ENCODE results near the gene MEPE. TPM values are rescaled to one million over a fixed set of nuclear protein-coding genes. Genes with fewer than 3 reads are reported as not detected.
A peak's percentile ranks its signal among the peaks of the same experiment; 100 is the strongest.

MEPE gene
- total and polyA plus RNA-seq, 2 donors: not detected

DNA sequence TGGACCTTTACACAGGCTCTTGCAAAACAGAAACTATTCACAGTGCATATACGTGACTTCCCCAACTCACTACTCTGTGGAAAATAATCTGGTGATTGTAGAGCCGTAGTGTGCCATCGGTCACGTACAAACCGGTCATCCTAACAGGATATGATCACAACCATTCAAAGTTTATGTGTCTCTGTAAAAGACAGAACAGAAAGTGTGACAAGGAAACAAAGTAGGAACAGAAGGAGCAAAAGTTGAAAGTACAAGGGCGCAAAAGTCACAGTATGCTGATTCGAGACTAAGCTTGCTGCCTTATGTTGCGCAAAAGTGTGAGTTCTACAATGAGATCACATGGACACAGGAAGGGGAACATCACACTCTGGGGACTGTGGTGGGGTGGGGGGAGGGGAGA lies 18.6 kb downstream of the MEPE start:
- DNase-seq (ENCODE audit: extremely low spot score): no peak
- H3K4me1 ChIP-seq (ENCODE audit: insufficient read depth): no peaks in the 10 kb centered on the region
- WGBS: 74% methylated on average over 8 of the region's 8 CpGs
- H3K4me3 ChIP-seq (ENCODE audit: low read depth, low read length): no peak overlapping the region
- no peak overlapping the region for H3K27ac ChIP-seq (ENCODE audit: low read depth)
- H3K36me3 ChIP-seq (ENCODE audit: insufficient read depth): no peaks in the 10 kb centered on the region

DNA sequence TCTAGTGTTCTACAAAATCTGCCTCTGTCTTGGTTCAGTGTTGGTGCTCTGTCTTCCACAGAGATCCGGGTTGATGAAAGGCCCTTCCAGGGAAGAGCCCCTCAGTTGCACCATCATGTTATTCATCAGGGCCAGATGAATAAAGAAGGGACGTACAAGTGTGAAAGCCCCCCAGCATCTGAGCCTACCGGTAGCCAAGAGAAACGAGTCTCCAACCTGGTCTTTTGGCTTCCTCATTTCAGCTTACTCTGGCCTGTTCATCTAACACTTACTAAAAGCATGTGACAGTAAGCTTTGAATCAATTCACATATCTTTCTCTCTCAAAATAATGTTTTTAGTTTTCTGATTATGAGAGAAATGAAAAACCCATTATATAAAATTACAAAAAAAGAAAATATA lies 19.2 kb downstream of the MEPE start:
- no peak for DNase-seq (ENCODE audit: extremely low spot score)
- H3K36me3 ChIP-seq (ENCODE audit: insufficient read depth): no peaks in the 10 kb centered on the region
- no peak overlapping the region for H3K27ac ChIP-seq (ENCODE audit: low read depth)
- no peaks in the 10 kb centered on the region for H3K4me1 ChIP-seq (ENCODE audit: insufficient read depth)
- no peak overlapping the region for H3K4me3 ChIP-seq (ENCODE audit: low read depth, low read length)
- 92% methylated on average over 4 of the region's 4 CpGs for WGBS

DNA sequence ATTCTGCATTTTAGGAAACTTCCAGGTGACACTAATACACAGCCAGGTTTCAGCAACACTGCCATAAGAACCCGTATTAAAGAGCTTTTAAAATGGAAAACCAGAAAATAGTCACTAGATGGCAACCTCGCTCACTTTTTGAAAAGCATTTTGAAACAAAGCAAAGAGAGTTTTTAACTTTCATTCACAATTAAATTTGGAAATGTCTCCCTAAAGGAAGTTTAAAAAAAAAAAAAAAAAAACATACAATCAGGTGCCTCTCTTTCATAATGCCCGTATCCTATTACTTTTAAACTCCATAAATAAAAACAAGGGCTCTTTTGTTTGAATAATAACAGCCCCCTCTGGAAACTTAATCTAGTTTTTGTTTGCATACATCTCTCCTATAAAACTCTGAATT lies 20.3 kb downstream of the MEPE start:
- peak; percentile 43 for DNase-seq (ENCODE audit: extremely low spot score)
- 2% methylated on average over 3 of the region's 3 CpGs for WGBS
- no peaks in the 10 kb centered on the region for H3K4me1 ChIP-seq (ENCODE audit: insufficient read depth)
- no peak overlapping the region for H3K4me3 ChIP-seq (ENCODE audit: low read depth, low read length)
- H3K36me3 ChIP-seq (ENCODE audit: insufficient read depth): no peaks in the 10 kb centered on the region
- no peak overlapping the region for H3K27ac ChIP-seq (ENCODE audit: low read depth)

DNA sequence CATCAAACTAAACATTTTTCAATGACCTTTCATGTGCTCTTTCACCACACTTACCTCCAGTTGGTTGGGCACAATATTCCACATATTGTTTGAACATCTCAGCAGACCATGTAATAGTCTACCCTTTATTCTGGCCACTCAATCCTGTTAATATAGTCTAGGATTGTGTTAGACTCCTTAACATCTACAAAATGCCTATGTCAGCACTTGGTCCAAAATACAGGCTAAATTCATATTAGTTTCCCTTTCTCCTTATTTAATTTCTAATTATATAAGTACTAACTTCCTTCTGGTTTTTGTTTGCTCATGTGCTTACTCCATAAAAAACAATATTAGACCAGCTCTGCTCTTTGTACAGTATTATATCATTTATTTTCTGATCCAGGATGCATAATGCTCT lies 21.1 kb downstream of the MEPE start:
- Histone ChIP-seq H3K27ac (ENCODE audit: low read depth) (no peak overlapping the region), H3K4me1 (ENCODE audit: insufficient read depth) (no peaks in the 10 kb centered on the region), H3K4me3 (ENCODE audit: low read depth, low read length) (no peak overlapping the region), H3K36me3 (ENCODE audit: insufficient read depth) (no peaks in the 10 kb centered on the region)
- no peak for DNase-seq (ENCODE audit: extremely low spot score)

DNA sequence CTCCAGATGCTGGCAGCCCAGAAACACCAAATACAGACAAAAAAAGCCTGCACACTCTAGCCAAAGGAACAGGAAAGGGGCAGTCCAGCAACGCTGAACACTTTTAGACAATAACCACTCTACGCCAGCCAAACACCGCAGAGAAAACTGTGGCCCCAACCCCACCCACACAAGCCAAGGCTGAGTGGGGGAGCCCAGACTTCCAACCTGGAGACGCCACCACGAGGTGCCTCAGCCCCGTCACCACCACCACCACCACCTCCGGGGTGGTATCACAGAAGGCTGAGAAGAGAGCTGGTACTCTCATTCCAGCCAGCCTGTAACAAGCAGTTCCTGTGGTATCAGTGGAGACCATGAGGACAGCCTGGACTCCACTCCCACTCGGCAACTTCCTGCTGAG lies 22.8 kb downstream of the MEPE start:
- no peak overlapping the region for H3K4me3 ChIP-seq (ENCODE audit: low read depth, low read length)
- no peak overlapping the region for H3K27ac ChIP-seq (ENCODE audit: low read depth)
- 78% methylated on average over 8 of the region's 8 CpGs for WGBS
- H3K4me1 ChIP-seq (ENCODE audit: insufficient read depth): no peaks in the 10 kb centered on the region
- no peaks in the 10 kb centered on the region for H3K36me3 ChIP-seq (ENCODE audit: insufficient read depth)
- DNase-seq (ENCODE audit: extremely low spot score): no peak

DNA sequence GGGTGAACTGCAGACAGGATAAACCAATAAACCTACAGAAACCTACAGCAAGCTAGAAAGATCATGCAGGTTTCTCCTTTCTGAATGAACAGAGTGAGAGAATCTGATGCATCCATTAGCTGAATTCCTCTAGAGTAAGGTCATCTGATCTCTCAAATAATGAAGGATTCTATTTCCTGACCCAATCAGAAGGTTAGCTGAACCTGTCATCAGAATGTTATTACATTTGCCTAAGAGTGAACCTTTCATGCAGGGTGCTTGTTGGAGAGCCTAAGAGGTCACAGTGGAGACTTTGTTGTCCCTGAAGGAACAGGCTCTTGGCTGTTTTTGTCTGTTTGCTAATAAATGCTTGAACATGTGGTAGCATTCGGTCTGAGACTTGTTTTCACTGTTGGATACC lies 24.0 kb downstream of the MEPE start:
- H3K4me1 ChIP-seq (ENCODE audit: insufficient read depth): no peaks in the 10 kb centered on the region
- no peaks in the 10 kb centered on the region for H3K36me3 ChIP-seq (ENCODE audit: insufficient read depth)
- H3K4me3 ChIP-seq (ENCODE audit: low read depth, low read length): no peak overlapping the region
- H3K27ac ChIP-seq (ENCODE audit: low read depth): no peak overlapping the region
- no peak for DNase-seq (ENCODE audit: extremely low spot score)
- WGBS: 56% methylated on average over 1 of the region's 1 CpG

DNA sequence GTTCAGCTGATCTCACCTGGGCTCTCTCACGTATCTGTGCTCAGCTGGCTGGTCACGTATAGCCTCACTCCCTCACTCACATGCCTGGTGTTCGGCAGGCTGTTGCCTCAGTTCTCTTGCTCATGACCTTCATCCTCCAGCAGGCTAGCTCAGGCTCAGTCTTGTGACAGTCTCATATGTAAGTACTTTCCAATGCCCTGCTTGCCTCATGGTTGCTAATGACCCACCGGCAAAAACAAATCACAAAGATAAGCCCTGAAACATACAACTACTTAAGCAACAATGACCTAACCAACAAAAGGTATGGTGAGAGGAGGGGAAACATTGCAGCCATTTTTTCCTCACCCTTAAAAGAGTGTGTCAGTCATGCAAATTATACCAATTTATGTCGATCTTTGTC lies 25.0 kb downstream of the MEPE start:
- no peak overlapping the region for H3K27ac ChIP-seq (ENCODE audit: low read depth)
- 58% methylated on average over 5 of the region's 5 CpGs for WGBS
- DNase-seq (ENCODE audit: extremely low spot score): no peak
- H3K4me1 ChIP-seq (ENCODE audit: insufficient read depth): no peaks in the 10 kb centered on the region
- H3K36me3 ChIP-seq (ENCODE audit: insufficient read depth): no peaks in the 10 kb centered on the region
- H3K4me3 ChIP-seq (ENCODE audit: low read depth, low read length): no peak overlapping the region

DNA sequence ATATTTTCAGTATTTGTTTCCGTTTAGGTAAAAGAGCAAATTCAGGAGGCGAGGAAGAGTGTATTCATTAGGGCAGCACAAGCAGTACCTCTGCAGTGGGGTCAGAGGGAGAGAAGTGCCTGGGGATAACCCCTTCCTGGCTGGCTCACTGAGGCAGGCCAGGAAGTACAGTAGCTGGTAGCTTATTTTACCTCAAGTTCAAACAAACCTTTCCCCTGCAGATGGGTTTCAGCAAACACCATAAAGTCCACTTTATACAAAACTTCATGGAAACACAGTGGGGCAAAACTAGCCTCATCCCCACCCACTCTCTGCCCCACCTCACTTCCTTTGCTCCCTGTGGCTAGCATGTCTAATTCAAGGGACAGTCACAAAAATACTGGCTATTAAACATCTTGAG lies 29.5 kb downstream of the MEPE start:
- H3K27ac ChIP-seq (ENCODE audit: low read depth): no peak overlapping the region

DNA sequence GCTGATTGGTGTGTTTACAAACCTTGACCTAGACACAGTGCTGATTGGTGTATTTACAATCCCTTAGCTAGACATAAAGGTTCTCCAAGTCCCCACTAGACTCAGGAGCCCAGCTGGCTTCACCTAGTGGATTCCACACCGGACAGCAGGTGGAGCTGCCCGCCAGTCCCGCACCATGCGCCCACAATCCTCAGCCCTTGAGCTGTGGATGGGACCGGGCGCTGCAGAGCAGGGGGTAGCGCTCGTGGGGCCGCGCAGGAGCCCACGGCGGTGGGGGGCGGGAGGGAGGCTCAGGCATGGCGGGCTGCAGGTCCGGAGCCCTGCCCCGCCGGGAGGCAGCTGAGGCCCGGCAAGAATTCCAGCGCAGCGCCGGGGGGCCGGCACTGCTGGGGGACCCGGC lies 30.7 kb downstream of the MEPE start:
- DNase-seq (ENCODE audit: extremely low spot score): no peak
- H3K27ac ChIP-seq (ENCODE audit: low read depth): no peak overlapping the region
- no peak overlapping the region for H3K4me3 ChIP-seq (ENCODE audit: low read depth, low read length)
- H3K4me1 ChIP-seq (ENCODE audit: insufficient read depth): no peaks in the 10 kb centered on the region
- 93% methylated on average over 23 of the region's 23 CpGs for WGBS
- H3K36me3 ChIP-seq (ENCODE audit: insufficient read depth): no peaks in the 10 kb centered on the region

More for the DNA sequence above, 29.5 kb downstream of the MEPE start:
- H3K4me1 ChIP-seq (ENCODE audit: insufficient read depth): no peaks in the 10 kb centered on the region
- no peak for DNase-seq (ENCODE audit: extremely low spot score)
- no peak overlapping the region for H3K4me3 ChIP-seq (ENCODE audit: low read depth, low read length)
- WGBS: 78% methylated on average over 2 of the region's 2 CpGs
- no peaks in the 10 kb centered on the region for H3K36me3 ChIP-seq (ENCODE audit: insufficient read depth)

DNA sequence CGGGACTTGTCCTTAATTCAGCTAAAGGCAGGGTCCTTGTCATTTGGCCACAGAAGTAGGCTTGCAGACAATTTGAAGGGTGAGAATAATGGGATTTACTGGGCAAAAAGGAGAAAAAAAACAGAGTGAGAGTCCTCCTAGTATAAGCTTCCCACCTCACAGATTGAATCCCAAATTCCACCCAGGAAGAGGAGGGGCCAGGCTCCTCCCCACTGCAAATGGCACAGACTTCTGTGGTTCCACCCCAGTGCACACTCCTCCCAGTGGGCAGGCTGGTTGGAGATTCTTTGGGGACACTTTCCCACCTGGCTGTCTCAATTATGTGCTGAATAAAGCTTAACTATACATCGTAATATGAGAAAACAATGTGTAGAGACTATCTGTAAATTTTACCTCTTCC lies 31.6 kb downstream of the MEPE start:
- H3K4me1 ChIP-seq (ENCODE audit: insufficient read depth): no peaks in the 10 kb centered on the region
- WGBS: 99% methylated on average over 2 of the region's 2 CpGs
- H3K27ac ChIP-seq (ENCODE audit: low read depth): no peak overlapping the region
- no peak overlapping the region for H3K4me3 ChIP-seq (ENCODE audit: low read depth, low read length)
- DNase-seq (ENCODE audit: extremely low spot score): no peak
- no peaks in the 10 kb centered on the region for H3K36me3 ChIP-seq (ENCODE audit: insufficient read depth)

DNA sequence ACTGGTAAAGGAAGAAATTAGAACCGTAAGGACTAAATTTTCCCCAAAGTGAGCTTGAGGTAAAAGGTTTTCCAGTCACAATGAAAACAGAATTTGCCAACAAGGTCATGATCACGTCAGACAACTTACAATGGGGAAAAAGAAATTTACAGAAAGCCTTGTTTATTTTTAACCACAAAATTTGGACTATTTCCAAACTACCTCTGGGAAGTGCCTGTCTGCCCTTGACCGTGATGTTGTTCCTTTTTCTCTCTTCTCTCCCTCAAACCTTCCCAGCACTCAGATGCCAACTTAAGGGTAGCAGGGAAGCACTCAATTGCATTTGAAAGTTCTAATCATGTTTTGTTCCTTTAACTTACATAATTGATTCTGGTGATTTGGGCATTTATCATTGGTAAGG lies 32.5 kb downstream of the MEPE start:
- 61% methylated on average over 3 of the region's 3 CpGs for WGBS
- no peak overlapping the region for H3K4me3 ChIP-seq (ENCODE audit: low read depth, low read length)
- no peaks in the 10 kb centered on the region for H3K36me3 ChIP-seq (ENCODE audit: insufficient read depth)
- DNase-seq (ENCODE audit: extremely low spot score): no peak
- no peak overlapping the region for H3K27ac ChIP-seq (ENCODE audit: low read depth)
- H3K4me1 ChIP-seq (ENCODE audit: insufficient read depth): no peaks in the 10 kb centered on the region

DNA sequence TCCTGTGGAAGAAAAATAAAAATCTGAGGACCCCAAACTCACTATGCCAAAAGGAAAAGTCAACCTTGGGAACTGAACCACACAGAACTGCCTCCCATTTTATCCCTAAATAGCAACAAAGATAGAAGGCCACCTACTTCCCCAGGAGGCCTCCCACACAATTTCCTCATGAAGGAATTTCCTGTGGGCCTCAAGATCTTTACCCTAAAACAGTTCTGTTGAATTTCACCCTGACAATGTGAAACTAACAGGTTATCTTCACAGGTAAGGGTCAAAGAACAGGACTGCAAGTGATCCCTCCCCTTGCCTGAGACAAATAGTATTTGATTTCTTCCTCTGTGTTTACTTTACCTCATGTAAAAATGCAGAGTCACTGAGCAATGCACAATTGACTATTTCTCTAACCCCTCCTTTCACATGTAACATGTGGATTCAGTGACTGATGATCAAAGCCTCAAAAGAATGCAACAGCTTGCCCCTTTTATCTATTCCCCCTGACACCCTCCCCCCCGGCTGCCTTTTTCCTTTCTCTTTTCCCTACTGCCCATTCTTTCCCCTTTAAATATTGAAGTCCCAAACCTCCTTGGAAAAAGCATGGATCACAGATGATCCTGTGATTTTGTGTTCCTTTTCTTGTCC lies 33.3 kb downstream of the MEPE start:
- Histone ChIP-seq H3K4me1 (ENCODE audit: insufficient read depth) (no peaks in the 10 kb centered on the region), H3K4me3 (ENCODE audit: low read depth, low read length) (no peak overlapping the region), H3K27ac (ENCODE audit: low read depth) (no peak overlapping the region), H3K36me3 (ENCODE audit: insufficient read depth) (no peaks in the 10 kb centered on the region)
- WGBS: 41% methylated on average over 1 of the region's 1 CpG
- DNase-seq (ENCODE audit: extremely low spot score): no peak

DNA sequence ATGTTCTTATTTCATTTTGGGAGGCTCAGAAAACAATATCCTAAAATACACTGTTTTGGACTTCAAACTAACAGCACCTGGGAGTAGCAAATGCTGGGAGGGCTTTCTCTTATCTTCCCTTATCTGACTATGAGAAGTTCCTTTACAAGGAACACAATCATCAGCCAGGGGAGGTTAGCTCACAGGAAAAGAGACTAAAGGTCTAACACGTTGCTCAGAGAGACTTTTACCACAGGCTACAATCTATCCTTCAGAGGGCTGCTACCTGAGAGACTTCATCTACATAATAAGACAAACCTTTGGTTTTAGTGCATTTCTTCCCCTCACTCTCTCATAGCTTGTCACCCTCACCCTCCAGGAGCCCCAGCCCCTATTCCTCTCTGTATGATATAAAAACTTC lies 35.8 kb downstream of the MEPE start:
- H3K27ac ChIP-seq (ENCODE audit: low read depth): no peak overlapping the region
- 23% methylated on average over 1 of the region's 1 CpG for WGBS
- no peaks in the 10 kb centered on the region for H3K4me1 ChIP-seq (ENCODE audit: insufficient read depth)
- H3K36me3 ChIP-seq (ENCODE audit: insufficient read depth): no peaks in the 10 kb centered on the region
- H3K4me3 ChIP-seq (ENCODE audit: low read depth, low read length): no peak overlapping the region
- no peak for DNase-seq (ENCODE audit: extremely low spot score)

DNA sequence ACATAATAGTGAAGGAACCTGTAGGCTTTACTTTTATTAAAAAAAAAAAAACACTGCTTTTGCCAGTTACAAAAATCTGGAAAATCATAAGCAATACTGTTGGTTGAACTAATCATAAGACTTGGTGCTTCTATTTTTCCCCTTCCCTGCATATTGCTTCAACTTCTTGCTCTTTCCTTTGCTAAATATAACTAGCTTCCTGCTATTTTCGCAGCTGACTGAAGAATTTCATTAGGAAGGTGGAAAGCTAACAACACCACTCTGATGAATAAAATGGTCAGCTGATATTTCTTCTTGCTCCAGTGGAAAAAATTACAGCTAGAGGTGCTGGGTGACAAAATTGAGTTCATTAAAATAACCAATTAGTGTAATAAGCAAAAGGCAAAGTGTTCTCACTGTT lies 39.3 kb downstream of the MEPE start:
- Histone ChIP-seq H3K4me1 (ENCODE audit: insufficient read depth) (no peaks in the 10 kb centered on the region), H3K27ac (ENCODE audit: low read depth) (no peak overlapping the region)
- no peak for DNase-seq (ENCODE audit: extremely low spot score)

DNA sequence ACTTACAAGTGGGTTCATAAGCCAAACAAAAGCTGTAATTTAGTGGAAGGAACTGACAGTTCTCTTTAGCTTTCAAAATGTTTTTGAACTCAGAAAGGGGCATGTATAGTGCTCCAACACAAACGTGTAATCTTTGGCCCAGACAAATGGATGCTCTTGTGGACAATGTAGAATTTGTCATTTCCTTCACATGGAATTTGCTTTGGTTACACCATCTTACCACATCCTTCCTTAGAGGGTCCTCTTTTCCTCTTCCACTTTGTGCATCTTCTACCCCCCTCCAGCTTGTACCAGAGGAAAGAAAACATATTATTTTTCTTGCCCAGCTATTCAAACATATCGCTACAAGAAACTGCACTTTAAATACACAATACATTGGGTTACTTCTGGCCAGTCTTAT lies 42.4 kb downstream of the MEPE start:
- Histone ChIP-seq H3K4me3 (ENCODE audit: low read depth, low read length) (no peak overlapping the region), H3K27ac (ENCODE audit: low read depth) (no peak overlapping the region)
- 77% methylated on average over 2 of the region's 2 CpGs for WGBS

More for the DNA sequence above, 39.3 kb downstream of the MEPE start:
- WGBS: 72% methylated on average over 1 of the region's 1 CpG
- Histone ChIP-seq H3K36me3 (ENCODE audit: insufficient read depth) (no peaks in the 10 kb centered on the region), H3K4me3 (ENCODE audit: low read depth, low read length) (no peak overlapping the region)

More for the DNA sequence above, 42.4 kb downstream of the MEPE start:
- no peak for DNase-seq (ENCODE audit: extremely low spot score)
- Histone ChIP-seq H3K4me1 (ENCODE audit: insufficient read depth) (no peaks in the 10 kb centered on the region), H3K36me3 (ENCODE audit: insufficient read depth) (no peaks in the 10 kb centered on the region)

Data from urinary bladder (tissue), 4 donors.